Measurements from ENCODE around the gene CLSTN2.

CLSTN2 gene

GRCh38 chr3:140187028-140187427 lies 252.0 kb downstream of the CLSTN2 start:
- no peak for DNase-seq (ENCODE audit: low read depth in 2 of 2)

GRCh38 chr3:140187656-140188221 lies 252.8 kb downstream of the CLSTN2 start:
- no peak for DNase-seq (ENCODE audit: low read depth in 2 of 2)

DNA sequence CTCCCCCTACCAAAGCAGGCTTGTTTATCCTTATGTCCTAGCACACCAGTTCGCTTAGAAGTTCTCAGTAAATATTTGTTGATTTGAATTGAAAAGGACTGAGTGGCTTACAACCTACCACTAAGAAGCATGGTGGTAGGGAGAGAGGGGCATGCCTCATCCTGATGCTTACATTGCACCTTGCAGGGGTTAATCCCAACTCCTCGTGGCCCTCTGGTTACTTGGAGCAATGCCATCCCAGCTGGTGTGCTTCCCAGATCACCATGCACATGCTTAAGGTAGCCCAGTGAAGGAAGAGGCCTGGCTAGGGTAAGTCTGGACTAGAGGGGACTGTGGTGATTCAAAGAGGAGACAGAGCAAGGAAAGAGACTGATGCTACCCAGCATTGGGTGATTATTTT lies 253.3 kb downstream of the CLSTN2 start:
- DNase-seq (ENCODE audit: low read depth in 2 of 2) = no peak

GRCh38 chr3:140189267-140189666 lies 254.3 kb downstream of the CLSTN2 start:
- DNase-seq (ENCODE audit: low read depth in 2 of 2) = no peak

DNA sequence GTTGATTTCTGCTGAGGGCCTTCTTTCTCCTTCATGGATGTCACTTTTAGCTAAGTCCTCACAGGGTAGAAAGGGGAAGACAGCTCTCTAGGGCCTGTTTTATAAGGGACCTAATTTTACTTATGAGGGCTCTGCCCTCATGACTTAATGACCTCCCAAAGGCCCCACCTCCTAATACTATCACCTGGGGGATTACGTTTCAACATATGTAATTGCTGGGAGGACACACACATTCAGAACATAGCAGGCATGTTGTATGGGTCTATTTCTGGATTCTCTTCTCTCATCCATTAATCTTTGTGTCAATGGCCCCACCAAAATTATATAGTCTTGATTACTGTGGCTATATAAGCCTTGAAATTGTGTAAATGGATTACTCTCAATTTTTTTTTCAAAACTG lies 255.0 kb downstream of the CLSTN2 start:
- no peak for DNase-seq (ENCODE audit: low read depth in 2 of 2)

DNA sequence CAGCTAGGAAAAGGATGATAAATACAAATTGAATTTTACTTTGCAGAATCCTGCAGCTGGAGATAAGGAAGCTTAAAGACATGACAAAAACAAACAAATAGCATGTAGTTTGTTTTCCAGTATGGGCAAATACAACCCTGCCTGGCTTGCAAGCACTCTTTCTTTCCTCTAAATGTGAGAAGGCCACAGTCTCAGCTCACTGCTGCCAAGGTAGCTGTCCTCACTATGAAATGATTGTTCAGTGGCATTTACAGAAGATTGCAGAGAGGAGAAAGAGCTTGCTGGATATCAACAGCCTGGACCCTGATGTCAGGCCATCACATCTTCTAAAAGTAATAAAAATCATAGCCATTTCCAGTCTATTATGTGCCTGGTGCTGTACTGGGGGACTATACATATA lies 262.0 kb downstream of the CLSTN2 start:
- no peak for DNase-seq (ENCODE audit: low read depth in 2 of 2)

DNA sequence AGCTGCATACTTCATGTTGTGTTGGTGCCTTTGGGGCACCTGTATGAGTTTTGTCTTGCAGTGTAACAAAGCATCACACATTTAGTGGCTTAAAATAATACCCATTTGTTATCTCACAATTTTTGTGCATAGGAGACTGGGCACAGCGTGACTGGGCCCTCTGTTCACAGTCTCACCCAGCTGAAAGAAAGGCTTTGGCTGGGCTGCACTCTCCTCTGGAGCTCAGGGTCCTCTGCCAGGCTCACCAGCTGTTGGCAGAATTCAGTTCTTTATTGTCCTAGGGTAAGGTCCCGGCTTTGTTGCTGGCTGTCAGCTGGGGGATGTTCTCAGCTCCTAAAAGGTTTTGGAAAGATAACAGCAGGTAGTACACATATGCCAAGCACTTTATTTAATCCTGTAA lies 263.3 kb downstream of the CLSTN2 start:
- no peak for DNase-seq (ENCODE audit: low read depth in 2 of 2)

DNA sequence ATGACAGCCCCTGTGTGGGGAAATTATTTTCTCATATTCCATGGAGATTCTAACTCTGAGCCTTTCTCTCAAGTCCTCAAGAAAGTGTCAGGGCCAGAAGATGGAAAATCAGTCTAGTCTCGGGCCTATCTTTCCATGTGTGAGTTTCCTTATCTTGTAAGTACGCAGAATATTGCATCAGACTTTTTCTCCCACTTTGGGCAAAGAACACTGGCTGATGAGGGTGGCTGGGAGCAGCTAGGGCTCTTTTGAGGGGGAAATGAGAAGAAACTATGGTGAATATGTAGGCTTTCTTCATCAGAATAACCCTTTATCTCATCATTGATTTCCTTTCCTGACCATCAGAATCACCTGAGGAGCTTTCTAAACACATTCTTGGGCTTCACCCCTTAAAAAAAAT lies 264.0 kb downstream of the CLSTN2 start:
- DNase-seq (ENCODE audit: low read depth in 2 of 2) = no peak

DNA sequence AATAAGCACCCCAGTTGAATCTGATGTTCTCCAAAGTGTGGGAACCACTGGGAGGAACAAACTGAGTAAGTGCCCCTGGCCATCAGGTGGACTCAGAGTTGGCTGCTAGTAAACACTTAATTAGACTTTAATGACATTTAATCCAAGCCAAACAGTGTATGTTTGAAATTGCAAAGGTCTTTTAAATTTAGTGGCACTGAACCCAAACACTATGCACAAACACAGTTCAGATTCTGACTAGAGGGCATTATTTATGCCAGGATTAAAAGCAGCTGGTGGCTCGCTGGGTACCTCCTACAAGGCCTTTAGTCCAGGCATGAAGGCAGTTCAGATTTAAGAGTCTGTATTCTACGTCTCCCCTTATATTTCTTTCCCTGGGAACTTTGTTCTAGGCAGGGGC lies 264.8 kb downstream of the CLSTN2 start:
- DNase-seq (ENCODE audit: low read depth in 2 of 2) = no peak

- no peak for DNase-seq (ENCODE audit: low read depth in 2 of 2)
Measured at GRCh38 chr3:140203510-140203909, 268.5 kb downstream of the CLSTN2 start.

- DNase-seq (ENCODE audit: low read depth in 2 of 2) = no peak
Measured at GRCh38 chr3:140204271-140204984, 269.4 kb downstream of the CLSTN2 start.

DNA sequence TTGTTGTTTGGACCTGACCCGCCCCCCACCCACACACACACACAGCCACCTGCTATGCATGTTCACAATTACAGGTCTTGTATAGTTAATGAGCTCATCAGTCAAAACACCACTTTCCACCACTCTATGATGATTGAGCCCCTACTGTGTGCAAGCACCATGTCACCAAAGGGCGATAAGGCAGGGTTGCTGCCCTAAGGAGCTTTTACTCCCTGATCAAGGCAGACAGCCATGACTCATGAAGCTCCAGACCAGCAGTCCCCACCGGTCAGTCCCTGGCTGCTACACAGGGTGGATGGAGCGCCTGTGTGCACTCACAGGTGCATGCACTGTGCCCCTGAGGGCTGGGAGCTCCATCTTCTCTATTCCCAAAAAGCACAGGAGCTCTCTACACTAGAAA lies 270.6 kb downstream of the CLSTN2 start:
- no peak for DNase-seq (ENCODE audit: low read depth in 2 of 2)

DNA sequence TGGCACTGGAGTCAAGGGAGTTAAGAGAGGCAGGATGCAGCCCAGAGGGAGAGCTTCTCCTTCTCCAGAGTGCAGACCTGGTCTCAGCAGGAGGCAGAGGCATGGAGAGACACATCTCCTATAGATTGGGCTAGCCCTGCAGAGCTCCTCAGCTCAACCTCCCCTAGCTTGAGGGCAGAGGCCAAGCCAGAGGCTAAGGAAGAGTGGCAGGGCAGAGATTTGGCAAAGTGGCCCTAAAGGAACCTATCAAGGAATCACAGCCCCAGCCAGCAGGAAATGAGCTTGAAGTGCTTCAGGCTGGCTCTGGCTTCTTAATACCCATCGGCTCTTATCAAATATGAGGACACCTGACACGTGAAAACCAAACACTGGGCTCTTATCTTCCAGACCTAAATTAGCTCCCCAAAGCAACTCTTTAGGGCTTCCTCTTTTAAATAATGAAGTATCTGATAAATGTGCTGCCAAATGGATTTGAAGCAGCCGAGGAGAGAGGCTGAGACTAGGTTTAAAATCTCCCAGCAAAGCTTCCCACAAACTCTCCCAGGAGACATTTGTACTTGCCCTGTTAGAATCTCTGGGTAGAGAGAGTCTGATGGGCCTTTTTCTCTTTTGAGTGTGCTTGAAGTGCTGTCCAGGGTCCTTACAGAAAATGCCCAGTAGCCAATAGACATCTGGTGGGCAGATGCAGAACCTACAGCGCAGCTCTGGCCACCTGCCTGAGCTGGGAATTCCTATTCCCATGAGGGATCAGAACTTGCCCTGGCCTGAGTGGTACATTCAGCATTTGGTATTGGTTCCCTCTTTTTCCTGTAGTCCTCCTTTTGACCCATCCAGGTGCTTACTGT lies 271.4 kb downstream of the CLSTN2 start:
- DNase-seq (ENCODE audit: low read depth in 2 of 2) = no peak

DNA sequence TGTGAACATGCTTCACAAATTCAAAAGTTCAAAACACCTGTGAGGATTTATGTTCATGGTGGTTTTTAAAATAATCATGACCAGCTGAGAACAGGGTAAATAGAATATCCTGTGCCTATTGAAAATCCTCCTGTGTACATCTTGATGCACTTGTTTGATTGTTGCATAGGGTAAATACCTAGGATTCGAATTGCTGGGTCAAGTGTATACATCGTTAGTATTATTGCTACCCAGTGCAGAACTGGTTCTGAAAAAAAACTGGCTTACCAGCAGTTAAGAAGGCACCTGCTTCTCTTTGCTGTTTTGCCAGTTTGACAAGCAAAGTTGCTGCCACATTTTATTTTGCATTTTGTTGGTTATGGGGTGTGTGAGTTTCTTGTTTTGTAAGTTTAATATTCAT lies 272.6 kb downstream of the CLSTN2 start:
- DNase-seq (ENCODE audit: low read depth in 2 of 2) = no peak

- no peak for DNase-seq (ENCODE audit: low read depth in 2 of 2)
Measured at GRCh38 chr3:140216249-140216648, 281.3 kb downstream of the CLSTN2 start.

- no peak for DNase-seq (ENCODE audit: low read depth in 2 of 2)
Measured at GRCh38 chr3:140219291-140219690, 284.3 kb downstream of the CLSTN2 start.

GRCh38 chr3:140219923-140220452 lies 285.0 kb downstream of the CLSTN2 start:
- no peak for DNase-seq (ENCODE audit: low read depth in 2 of 2)

DNA sequence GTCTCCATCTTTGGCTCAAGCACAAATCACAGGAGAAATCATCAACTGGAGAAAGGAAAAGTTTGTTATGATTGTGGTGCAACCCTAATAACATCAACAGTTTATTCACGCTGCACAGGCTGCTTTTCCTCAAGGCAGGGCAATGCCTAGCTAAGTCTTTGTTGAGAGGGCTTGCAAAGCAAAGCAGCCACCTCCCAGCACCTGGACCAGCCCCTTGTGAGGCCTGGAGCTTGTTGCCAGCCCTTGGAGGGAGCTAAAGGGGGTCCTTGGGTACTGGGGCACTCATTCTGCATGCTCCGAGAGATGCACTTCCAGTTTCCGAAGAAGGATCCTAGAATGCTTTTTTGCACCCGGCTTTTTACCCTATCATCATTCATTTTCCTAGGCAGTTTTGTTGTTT lies 288.2 kb downstream of the CLSTN2 start:
- no peak for DNase-seq (ENCODE audit: low read depth in 2 of 2)

DNA sequence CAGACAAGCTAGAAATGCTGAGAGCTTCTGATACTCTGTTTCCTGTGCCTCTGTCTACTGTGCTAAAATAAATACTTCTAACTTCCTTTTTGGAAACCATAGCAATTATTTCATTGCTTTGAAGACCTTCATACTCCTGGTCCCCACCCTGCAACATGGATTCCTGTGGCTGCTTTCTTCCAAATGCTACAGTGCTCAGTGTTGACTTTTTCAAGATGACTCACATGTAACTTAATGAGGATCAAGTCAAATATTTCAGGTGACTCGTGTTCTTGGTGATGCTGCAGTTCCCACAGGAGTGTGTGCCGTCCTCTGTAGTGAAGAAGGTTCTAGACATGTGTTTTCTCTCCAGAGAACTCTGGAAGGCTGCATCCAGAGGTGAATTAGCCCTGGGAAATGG lies 288.6 kb downstream of the CLSTN2 start:
- no peak for DNase-seq (ENCODE audit: low read depth in 2 of 2)

DNA sequence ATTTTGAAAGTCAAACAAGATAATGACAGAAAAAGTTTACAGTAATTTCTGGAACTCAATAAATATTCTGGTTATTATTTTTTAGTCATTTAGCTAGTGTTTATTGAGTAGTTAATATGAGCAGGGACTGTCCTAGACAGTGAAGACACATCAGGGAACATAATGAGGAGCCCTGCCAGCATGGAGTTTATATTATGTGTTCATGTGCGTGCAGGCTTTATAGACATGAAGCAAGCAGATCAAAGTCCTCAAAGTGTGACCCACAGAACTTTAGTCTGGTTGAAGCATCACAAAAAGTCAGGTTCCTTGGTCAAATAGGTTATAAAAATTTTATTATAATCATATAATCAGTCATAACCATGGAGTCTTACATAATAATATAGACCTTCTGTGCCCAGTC lies 289.3 kb downstream of the CLSTN2 start:
- no peak for DNase-seq (ENCODE audit: low read depth in 2 of 2)

DNA sequence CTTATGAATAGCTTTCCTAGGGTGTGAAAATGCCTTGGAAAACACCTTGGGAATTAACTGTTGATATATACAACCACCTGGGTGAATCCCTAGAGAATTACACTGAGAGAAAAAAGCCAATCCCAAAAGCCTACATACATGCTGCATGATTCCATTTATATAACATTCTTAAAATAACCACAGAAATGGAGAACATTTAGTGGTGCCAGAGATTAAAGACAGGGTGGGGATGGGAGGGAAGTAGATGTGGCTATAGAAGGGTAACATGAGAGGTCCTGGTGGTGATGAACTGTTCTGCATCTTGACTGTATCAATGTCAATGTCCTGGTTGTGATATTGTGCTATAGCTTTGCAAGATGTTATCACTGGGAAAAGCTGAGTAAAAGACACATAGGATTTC lies 291.0 kb downstream of the CLSTN2 start:
- DNase-seq (ENCODE audit: low read depth in 2 of 2) = no peak

DNA sequence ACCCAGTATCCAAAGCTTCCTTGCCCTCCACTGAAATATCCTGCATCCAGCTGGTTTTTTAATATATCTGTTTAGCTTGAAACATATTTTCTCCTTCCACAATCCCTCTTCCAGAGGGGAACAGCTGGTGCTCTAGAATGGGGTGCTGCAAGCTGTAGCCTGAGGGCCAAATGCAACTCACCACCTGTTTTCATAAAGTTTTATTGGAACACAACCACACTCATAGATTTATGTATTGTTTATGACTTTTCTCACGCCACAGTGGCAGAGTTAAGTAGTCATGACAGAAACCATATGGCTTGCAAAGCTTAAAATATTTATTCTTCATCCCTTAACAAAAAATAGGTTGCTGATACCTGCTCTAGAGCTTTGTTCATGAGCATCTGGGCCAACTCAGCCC lies 298.7 kb downstream of the CLSTN2 start:
- no peak for DNase-seq (ENCODE audit: low read depth in 2 of 2)

DNA sequence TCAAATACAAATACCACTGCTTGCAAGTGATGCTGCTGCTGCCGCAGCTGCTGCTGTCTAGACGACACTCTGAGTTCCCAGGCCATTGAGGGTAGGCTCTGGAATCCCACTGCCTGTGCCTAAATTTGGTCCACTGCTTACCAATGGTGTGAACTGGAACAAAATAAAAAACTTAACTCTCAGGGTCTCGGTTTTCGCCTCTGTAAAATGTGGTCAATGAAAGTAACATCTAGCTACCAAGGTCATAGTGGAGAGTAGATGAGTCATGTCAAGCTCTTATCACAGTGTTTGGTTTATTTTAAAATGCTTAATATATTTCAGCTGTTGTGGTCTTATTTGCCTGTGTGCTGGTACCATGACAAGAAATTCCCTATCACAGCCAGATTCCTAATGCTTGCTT lies 299.3 kb downstream of the CLSTN2 start:
- DNase-seq (ENCODE audit: low read depth in 2 of 2) = no peak

Data from stimulated activated CD8-positive, alpha-beta memory T cell treated with anti-CD3 and anti-CD28 coated beads, Interleukin-2, amount 100 ng/mL, for 48 hours (primary cell).